A375 (cell line): ENCODE data around the gene MLST8. TPM values are rescaled to one million over a fixed set of nuclear protein-coding genes. Genes with fewer than 3 reads are reported as not detected.

Experiments
- total RNA-seq: library from RNA; depleted of rRNA; stranded (reverse); fragments of >200 nt; shearing (Covaris generic); gene quantifications from 2 replicates; pipeline ENCODE4 v1.2.3, GENCODE V29; 2014; rRNA removed

MLST8 gene, protein sequence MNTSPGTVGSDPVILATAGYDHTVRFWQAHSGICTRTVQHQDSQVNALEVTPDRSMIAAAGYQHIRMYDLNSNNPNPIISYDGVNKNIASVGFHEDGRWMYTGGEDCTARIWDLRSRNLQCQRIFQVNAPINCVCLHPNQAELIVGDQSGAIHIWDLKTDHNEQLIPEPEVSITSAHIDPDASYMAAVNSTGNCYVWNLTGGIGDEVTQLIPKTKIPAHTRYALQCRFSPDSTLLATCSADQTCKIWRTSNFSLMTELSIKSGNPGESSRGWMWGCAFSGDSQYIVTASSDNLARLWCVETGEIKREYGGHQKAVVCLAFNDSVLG
- 44.6 and 65.4 TPM in 2 replicates for total RNA-seq

DNA sequence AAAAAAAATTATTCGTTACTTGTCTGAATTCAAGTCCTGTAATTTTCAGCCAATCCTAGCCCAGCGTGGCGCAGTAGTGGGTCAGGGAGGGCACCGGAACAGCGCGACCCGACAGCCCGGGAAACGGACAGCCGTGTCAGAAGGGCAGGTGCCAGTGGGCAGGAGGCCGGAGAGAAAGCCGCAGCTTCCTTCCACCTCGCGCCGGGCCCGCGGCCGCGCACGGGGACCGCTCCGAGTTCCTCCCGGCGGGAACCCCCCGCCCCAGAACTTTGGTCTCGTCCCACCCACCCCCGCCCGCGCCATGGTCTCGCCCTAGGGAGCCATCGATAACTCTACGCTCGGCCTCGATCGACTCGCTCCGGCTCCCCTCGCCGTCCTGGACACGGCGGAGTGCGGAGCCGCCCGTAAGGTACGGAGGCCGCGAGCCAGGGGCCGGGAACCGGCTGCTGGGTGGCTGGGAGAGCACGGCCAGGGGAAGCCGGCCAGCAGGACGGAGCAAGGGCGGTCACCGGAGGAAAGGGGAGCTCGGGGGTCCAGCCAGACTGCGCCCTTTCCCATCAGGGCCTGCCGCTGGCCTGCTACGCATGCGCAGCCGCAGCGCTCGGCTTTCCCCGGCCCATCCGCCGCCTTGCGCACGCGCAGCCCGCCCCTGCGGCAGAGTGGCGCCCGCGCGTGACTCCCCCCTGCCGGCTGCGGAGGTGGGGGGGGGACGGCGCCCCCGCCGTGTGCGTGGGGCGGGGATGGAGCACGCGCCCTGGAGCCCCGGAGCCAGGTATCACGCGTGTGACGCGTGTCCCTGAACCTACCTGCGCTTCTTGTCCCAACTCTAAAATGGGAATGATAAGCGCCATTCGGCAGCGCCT is at the start of gene MLST8:
Gene MLST8, plus strand, starts transcription at position 351 of the 863 bp plus-strand sequence. CDS start 632 bp downstream, outside the sequence.

DNA sequence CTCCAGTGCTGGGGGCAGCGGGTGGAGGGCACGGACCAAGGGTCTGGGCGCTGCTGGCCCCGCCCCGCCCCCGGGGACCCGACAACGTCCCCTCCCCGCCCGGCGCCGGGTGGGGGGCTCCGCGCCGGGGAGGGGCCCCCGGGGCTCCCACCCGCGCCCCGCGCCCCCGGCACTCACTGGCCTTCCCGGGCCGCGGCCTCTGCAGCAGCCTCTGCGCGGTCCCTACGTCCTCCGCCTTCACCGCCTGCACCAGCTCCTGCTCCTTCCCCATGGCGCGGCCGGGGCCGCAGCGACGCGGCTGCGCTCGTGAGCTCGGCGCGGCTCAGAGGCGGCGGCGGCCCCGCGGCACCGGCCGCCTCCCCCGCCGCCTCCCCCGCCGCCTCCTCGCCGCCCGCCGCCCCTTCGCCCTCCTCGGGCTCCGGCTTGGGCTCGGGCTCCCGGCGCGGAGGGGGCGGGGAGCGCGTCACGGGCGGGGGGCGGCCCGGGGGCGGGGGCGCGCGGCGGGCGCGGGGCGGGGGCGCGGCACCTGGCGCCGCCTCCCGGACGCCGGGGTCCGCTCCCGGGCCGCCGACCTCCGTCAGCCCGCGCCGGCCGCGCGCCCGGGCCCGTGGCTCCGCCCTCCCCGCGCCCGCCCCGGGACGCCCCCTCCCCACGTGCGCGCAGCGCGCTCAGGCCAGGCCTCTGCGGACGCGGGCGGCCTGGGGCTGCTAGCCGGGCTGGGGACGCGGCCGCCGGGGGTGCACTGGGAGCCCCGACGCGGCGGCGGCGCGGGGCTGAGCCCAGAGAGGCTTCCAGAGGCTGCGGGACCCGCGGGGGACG is 8.9 kb upstream of the MLST8 start, which contains the start of gene CASKIN1:
Gene CASKIN1, minus strand, starts transcription at position 444 of the 819 bp plus-strand sequence. Its CDS starts 173 bp downstream, at position 271.

DNA sequence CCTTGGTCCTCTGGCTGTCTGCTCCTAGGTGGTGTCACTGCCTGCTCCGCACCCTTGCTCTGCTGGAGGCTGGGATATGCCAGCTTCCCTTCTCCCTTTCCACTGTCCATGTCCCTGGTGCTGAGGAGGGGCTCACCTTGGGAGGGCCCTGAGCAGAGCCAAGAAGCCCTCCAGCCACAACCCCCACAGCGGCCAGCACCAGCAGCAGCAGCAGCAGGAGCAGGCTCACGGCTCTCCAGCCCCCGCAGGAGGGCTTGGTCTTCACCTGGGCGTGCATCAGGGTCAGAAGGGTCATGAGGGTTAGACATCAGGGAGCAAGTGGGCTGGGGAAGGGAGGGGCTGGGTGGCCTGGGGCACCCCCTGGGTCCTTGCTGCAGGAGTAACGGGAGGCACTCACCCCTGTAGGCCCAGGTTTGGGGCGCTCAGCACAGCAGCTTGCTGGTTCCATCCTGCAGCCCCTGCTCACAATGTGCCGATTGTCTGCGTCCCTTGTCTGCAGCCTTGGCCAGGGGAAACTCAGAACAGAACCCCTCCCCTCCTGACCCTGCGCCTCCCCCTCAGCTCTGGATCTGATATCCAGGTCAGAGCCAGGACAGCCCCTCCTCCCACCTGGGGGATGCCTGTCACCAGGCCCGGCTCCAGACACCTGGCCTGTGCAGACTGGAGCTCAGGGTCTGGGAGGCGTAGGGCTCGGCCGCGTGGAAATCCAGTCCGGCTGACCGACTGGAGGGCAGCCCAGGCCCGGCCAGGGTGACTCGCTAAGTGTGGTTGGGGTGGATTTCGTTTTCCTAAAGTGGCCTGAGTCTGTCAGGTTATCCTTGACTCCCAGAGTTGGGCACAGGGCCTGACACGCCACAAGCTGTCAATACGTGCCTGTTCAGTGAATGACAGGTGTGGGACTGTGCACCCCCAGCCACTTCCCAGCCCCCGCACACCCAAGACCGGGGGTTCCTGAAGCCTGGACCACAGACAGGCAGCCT is 5.4 kb downstream of the MLST8 start, which contains the start of gene BRICD5:
Gene BRICD5, minus strand, starts transcription at position 478 of the 980 bp plus-strand sequence. Its CDS starts 30 bp downstream, at position 448.

DNA sequence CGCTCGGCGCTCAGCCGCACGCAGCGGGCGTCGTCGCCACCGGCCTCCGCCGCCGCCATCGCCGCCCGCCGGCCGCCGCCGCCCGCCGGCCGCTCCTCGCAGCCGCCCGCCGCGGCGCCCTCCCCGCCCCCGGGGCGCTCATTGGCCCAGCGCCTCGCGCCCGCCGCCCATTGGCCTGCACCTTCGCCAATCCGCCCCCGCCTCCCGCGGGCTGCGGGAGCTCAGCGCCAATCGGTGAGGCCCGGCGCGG is 9.4 kb downstream of the MLST8 start, which contains the start of gene PGP:
Gene PGP, minus strand, starts transcription at position 122 of the 250 bp plus-strand sequence. Its CDS starts 63 bp downstream, at position 59.

DNA sequence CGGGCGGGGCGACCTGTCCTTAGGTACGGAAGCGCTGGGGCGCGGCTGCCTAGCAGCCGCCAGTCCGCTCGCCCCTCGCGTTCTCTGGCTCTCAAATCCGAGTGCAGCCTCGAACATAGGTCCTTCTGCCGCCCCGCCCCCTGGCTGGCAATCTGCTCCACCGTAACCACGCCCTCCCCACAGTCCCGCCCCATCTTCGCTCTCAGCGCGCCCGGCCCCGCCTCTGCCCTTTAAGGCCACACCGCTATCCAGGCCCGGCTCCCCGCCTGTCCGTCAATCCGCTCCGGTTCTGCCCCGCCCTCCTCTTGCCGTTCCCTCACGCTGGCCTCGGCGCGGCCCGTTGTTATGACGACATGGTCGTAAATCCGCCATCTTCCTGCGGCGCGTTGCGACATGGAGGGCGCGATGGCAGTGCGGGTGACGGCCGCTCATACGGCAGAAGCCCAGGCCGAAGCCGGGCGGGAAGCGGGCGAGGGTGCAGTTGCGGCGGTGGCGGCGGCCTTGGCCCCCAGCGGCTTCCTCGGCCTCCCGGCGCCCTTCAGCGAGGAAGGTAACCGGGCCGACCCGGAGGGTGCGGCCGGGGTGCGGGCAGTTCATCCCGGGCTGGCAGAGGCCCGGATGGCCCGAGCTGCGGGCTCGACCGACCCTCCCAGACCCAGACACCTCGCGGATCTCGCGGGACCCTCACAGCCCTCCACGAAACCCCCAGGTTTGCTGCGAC is 18.1 kb downstream of the MLST8 start, which contains the start of gene E4F1:
Gene E4F1, plus strand, starts transcription at position 371 of the 721 bp plus-strand sequence. Its CDS starts 23 bp downstream, at position 394.

DNA sequence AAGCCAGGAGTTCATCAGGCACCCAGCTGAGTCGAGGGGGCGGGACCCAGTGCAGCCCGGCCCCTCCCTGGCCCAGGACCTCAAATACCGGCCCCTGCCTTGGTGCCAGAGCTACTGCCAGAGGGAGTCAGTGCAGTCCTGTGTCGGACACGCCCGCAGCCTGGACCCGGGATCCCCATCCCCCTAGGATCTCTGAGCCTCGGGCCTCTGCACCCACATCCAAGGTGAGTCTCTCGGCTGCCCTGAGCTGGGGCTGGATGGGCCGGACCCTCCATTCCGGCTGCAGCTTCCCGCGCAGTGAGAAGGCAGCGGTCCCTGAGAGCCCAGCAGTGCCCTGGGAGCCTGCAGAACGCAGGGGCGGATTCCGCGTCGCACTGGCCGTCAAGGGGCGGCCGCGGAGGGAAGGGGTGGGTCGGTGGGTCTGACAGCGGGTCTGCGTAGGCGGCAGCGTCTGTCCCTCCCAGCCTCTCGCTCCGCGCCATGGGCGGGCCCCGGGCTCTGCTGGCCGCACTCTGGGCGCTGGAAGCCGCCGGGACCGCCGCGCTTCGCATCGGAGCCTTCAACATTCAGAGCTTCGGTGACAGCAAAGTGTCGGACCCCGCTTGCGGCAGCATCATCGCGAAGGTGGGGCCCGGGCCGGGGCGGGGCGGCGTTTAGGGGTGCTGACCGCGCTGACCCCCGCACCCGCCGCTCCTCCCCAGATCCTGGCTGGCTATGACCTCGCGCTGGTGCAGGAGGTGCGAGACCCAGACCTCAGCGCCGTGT is 31.3 kb downstream of the MLST8 start, which contains the start of gene DNASE1L2:
Gene DNASE1L2, plus strand, starts transcription at position 108 of the 765 bp plus-strand sequence. Its CDS starts 373 bp downstream, at position 481.

DNA sequence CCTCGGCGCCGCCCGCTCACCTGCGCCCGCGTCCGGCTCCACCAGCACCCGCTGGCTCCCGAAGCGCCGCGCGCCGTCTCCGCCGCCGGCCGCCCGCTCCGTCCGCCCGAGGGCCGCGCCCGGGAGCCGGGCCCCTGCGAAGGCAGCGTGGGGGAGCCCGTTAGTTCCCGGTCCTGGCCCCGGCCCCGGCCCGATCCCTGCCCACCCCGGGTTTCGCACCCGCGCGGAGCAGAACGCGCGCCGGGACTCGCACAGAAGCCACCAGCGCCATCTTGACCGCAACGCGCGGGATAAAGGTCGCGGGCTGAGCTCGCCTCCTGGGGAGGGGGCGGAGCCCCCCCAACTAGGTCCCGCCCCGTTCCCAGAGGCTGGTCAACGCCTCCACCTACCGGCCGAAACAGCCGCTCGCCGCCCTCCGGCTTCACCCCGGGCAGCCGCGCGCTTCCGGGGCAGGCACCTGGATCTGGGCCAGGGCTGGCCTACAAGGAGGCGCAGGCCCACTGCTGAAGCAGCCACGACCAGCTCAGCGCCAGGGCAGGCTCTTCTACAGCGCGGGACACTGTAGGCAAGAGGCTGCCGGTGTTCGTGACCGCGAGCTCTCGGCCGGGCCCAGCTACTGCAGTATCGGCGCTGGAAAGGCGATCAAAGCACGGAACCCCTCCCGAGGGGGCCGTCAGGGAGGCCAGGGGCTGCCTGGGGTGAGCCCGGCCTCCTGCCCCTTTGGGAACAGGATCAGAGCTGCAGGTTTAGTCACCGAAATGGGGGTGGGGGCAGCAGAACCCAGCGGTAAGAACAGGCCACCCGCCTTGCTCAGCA is 46.2 kb downstream of the MLST8 start, which contains the start of gene ECI1:
Gene ECI1, minus strand, starts transcription at position 292 of the 816 bp plus-strand sequence. Its CDS starts 21 bp downstream, at position 271.

Other genes with a start within 250 kb of the MLST8 start
- 551 and 557 TPM in 2 replicates for gene NDUFB10, start 245.9 kb upstream of the MLST8 start, total RNA-seq
- gene RPS2, start 240.6 kb upstream of the MLST8 start, total RNA-seq: 4,459 and 5,166 TPM in 2 replicates
- gene RNF151, start 238.6 kb upstream of the MLST8 start, total RNA-seq: not detected in 2 replicates
- 72.8 and 74.0 TPM in 2 replicates for gene TBL3, start 233.4 kb upstream of the MLST8 start, total RNA-seq
- gene NOXO1, start 224.0 kb upstream of the MLST8 start, total RNA-seq: 0.23 TPM in 1 of 2 replicates, not detected in the other
- 46.0 and 50.1 TPM in 2 replicates for gene GFER, start 221.3 kb upstream of the MLST8 start, total RNA-seq
- 1.6 and 2.0 TPM in 2 replicates for gene SYNGR3, start 215.5 kb upstream of the MLST8 start, total RNA-seq
- 59.6 and 76.5 TPM in 2 replicates for gene ZNF598, start 195.6 kb upstream of the MLST8 start, total RNA-seq
- gene NPW, start 185.7 kb upstream of the MLST8 start, total RNA-seq: 1.0 and 1.5 TPM in 2 replicates
- gene NHERF2, start 178.6 kb upstream of the MLST8 start, total RNA-seq: 113 and 117 TPM in 2 replicates
- 58.6 and 71.2 TPM in 2 replicates for gene NTHL1, start 157.6 kb upstream of the MLST8 start, total RNA-seq
- gene TSC2, start 157.5 kb upstream of the MLST8 start, total RNA-seq: 75.3 and 90.4 TPM in 2 replicates
- gene PKD1, start 69.6 kb upstream of the MLST8 start, total RNA-seq: 90.3 and 104 TPM in 2 replicates
- 9.0 and 16.0 TPM in 2 replicates for gene RAB26, start 56.8 kb upstream of the MLST8 start, total RNA-seq
- 71.3 and 72.5 TPM in 2 replicates for gene TRAF7, start 49.7 kb upstream of the MLST8 start, total RNA-seq
- gene CASKIN1, start 8.8 kb upstream of the MLST8 start, total RNA-seq: 1.1 and 1.4 TPM in 2 replicates
- gene BRICD5, start 5.4 kb downstream of the MLST8 start, total RNA-seq: 1.3 and 3.0 TPM in 2 replicates
- gene PGP, start 9.4 kb downstream of the MLST8 start, total RNA-seq: 19.2 and 26.6 TPM in 2 replicates
- gene E4F1, start 18.1 kb downstream of the MLST8 start, total RNA-seq: 40.0 and 47.9 TPM in 2 replicates
- 1.0 and 1.5 TPM in 2 replicates for gene DNASE1L2, start 31.0 kb downstream of the MLST8 start, total RNA-seq
- 86.9 and 97.5 TPM in 2 replicates for gene ECI1, start 46.1 kb downstream of the MLST8 start, total RNA-seq
- 254 and 259 TPM in 2 replicates for gene RNPS1, start 62.7 kb downstream of the MLST8 start, total RNA-seq
- 0.40 and 0.60 TPM in 2 replicates for gene ABCA3, start 135.3 kb downstream of the MLST8 start, total RNA-seq
- 39.2 and 42.2 TPM in 2 replicates for gene CCNF, start 224.0 kb downstream of the MLST8 start, total RNA-seq